Gastrocnemius medialis (tissue), 4 donors: ENCODE measurements around the gene RTKN2.

Experiments used
- POLR2A ChIP-seq, 2 donors: fragments of 450-650 bp; IDR thresholded peaks; one replicate each; pipeline ENCODE4 v1.6.1; 2017; ENCODE audit warnings: antibody characterized with exemption in 2 of 2, mild to moderate bottlenecking in 2 of 2, moderate library complexity in 2 of 2
- TF ChIP-seq, protein P1 (sequence below), 5 experiments: fragments of 450-650 bp in 3 of 5; fragments of 200-600 bp in 2 of 5; sonication (generic) in 2 of 5; IDR thresholded peaks in 4 of 5; conservative IDR thresholded peaks in 1 of 5; 1 replicate in 4 of 5; 2 replicates in 1 of 5; pipeline ENCODE4 v1.5.1; 2016 to 2019; ENCODE audit warnings: antibody characterized with exemption in 5 of 5, mild to moderate bottlenecking in 3 of 5, moderate library complexity in 3 of 5

DNA sequence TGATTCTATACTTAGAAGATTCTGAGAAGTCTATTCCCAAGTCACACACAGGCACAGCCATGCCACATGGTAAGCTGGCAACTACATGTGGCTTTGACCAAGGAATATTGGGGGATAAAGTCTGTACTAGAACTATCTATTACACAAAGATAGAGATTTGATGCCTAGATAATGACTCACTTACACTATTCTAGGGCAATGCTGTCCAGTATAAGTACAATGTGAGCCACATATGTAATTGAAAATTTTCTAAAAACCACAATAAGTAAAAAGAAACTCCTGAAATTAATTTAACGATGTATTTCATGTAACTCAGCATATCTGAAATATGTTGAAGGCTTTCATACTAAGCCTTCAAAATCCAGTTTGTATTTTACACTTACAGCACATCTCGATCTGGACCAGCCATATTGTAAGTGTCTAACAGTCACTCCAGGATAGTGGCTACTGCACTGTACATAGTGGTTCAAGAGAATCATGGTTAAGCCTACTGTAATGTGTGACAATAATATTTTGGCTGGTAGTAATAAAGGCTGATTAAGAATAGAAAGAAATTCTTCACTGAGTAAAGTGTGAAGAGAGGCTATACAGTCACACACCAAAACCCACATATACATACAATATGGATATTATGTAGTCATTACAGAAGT, 62.8 kb downstream of the RTKN2 start:
- TF ChIP-seq, protein P1, sequence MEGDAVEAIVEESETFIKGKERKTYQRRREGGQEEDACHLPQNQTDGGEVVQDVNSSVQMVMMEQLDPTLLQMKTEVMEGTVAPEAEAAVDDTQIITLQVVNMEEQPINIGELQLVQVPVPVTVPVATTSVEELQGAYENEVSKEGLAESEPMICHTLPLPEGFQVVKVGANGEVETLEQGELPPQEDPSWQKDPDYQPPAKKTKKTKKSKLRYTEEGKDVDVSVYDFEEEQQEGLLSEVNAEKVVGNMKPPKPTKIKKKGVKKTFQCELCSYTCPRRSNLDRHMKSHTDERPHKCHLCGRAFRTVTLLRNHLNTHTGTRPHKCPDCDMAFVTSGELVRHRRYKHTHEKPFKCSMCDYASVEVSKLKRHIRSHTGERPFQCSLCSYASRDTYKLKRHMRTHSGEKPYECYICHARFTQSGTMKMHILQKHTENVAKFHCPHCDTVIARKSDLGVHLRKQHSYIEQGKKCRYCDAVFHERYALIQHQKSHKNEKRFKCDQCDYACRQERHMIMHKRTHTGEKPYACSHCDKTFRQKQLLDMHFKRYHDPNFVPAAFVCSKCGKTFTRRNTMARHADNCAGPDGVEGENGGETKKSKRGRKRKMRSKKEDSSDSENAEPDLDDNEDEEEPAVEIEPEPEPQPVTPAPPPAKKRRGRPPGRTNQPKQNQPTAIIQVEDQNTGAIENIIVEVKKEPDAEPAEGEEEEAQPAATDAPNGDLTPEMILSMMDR (IDR thresholded peaks at IDR 0.05 in 4 of 5, conservative IDR thresholded peaks at IDR 0.05 in 1 of 5), result no peak
- TF ChIP-seq POLR2A (IDR thresholded peaks at IDR 0.05), result no peak
